NCI-H69 (cell line): Measurements from ENCODE around the gene PDIA4.

Source experiments
- DNase-seq: peaks from one replicate; lab custom pipeline; 2025; lab: John Stamatoyannopoulos, UW

PDIA4 gene

DNA sequence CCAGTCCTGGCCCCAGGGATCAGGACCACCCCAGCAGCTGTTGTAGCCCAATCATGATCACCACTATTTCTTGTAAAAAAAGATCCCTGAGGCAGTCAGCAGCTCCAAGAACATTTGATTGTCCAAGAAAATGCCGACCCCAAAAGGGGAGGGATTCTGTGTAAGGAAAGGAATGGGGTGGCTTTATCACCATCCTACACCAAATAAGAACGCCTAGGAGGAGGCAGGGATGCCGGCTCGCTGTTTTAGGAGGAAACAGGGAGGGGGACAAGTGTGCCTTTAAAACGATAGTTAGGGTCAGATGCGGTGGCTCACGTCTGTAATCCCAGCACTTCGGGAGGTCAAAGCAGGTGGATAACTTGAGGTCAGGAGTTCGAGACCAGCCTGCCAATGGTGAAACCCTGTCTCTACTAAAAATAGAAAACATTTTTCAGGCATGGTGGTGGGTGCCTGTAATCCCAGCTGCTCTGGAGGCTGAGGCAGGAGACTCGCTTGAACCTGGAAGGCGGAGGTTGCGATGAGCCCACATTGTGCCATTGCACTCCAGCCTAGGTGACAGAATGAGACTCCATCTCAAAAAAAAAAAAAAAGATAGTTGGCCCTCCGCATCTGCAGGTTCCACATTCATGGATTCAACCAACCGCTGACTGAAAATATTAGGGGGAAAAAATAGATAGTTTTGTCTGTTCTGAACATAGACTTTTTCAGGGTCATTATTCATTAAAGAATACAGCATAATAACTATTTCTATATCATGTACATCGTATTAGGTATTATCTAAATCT, 63.6 kb downstream of the PDIA4 start:
- peak; percentile 58 for DNase-seq

DNA sequence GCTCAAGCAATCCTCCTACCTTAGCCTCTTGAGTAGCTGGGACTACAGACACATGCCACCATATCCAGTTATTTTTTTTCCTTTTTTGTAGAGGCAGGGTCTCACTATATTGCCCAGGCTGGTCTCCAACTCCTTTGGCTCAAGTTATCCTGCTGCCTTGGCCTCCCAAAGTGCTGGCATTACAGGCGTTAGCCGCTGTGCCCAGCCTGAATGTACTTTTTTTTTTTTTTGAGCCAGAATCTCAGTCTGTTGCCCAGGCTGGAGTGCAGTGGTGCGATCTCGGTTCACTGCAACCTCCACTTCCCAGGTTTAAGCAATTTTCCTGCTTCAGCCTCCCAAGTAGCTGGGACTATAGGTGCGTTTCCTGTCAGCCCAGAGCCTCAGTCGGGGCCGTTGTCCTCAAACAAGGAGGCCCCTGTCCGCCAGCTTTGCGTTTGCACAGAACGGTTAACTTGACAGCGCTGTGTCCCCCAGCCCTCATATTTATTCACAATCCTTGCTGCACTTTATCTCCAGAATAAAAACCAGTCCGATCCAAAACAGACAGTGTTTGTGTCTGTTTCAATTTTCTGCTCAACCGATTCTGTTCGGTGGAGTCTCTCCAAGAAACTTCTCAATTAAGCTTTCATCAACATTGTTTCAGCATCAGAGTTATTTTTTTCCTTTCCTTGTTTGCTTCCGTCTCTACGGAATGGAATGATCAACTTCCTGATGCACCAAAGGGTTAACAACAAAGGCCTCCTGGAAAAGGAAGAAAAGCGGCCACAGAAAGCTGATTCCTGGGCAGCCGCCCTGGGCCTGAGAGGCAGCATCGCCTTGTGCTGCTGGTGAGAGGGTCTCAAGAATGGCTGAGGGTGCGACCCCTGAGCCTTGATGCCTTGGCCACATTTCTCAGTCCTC, 64.5 kb downstream of the PDIA4 start:
- DNase-seq = peak; percentile 70

DNA sequence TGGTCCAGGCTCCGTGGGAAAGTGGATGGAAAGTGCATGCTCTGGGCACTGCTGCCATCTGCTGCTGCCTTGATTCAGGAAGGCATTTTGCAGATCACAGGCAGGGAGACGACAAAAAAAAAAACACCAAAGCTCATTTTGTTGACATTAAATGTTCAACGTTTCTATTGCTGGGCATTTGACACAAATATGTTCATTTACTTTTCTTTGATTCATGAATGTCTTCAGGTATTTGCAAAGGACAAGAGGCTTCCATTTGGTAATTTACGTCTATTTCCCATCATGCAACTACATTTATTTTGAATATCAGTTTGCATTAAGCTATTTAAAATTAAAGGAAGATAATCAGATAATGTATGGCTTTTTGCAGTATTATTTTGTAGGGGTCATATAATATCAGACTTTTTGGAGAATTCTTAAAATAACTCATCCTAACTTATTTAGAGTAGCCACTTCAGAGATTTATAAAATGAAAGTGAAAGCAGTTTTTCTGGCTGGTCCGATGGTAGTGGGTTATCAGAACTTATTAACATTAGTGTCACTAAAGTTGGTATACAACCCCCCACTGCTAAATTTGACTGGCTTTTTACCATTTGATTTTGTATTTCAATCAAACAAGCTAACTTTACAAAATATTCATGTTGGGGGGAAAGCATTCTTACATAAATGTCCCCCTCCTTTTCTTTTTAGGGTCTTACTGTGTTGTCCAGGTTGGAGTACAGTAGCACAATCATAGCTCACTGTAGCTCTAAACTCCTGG, 65.3 kb downstream of the PDIA4 start:
- peak; percentile 81 for DNase-seq

DNA sequence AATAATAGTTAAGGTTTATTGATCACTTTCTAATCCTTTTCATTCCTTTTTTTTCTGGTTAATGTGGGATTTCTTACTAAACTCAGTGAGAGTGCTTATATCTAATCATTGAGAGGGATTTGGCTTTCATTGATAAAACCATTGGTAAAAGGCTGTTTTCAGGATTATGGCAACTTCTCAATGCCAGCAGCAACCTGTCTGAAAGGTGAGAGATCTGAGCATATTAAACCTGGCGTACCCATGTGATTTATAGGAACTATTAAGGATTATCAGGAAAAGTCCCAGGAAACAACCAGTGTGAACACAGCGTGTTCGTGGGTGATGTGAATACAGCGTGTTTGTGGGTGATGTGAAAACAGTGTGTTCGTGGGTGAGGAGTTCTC, 65.9 kb downstream of the PDIA4 start:
- DNase-seq = no peak

DNA sequence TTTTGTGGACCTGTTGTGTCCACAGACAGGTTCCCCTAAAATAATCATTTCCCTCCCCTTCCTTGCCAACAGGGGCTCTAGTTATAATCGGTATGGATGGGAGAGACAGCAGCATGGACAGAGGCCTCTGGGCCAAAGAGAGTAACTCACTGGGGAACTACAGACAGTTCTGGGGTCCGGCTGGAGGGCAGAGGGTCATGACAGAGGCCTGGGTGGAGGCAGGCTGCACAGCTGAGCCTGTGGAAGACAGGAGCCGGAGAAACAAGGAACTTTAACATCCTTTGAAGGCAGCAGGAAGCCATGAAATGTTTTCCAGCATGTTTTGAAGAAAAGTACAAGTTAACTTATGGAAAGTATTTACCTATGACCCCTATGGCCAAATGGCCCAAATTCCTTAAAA, 68.6 kb downstream of the PDIA4 start:
- no peak for DNase-seq

DNA sequence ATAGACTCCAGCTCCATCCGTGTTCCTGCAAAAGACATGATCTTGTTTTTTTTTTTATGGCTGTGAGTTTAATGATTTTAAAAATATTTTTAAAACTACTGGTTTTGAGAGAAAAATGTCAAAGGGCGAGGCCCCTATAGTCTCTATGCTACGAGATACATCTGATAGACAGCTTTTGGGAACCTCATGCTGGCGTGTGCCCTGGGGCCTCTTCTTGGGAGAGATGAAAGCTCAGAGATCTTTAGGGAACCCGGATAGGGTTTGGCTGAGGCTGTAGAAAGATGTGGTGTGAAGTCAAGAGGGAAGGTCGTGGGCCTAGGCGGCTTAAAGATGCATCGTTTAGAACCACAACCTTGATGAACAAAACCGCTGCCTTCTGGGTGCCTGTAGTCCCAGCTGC, 70.2 kb downstream of the PDIA4 start:
- no peak for DNase-seq

DNA sequence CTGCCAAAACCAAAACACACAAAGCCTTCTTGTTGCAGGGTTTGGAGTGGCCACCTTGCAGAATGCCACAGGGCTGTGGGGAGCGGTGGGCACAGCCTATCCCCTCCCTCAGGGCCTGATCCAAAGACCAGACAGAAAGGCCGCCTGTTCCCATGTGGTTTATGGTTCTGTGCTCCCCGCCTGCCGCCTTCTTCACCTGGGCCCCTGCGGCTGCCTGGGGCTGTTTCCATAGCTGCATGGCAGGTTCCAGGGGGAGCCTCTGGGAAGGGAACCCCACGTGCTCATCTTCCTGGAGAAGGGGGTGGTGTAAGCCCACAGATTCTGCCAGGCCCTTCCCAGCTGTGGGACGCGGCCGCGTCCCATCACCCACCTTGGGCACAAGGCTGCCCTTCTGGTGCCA, 73.5 kb downstream of the PDIA4 start:
- DNase-seq = no peak

DNA sequence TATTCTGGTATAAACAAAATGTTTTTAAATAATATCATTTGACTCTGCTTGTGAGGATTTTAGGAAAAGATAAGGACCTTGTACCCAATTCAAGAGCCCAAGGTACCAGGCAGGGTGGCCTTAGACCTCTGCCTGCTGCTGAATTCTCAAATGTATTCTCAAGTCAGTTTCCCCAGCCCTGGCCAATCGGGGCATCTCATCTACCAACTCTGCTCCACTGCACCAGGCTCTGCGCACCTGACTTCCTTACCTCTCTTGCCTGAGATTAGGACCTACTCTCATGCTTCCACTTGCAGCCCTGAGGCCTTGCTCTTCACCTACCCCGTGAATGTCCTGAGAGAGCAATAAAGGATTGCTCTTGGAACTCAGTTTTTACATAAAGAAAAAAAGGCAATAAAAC, 74.6 kb downstream of the PDIA4 start:
- DNase-seq = no peak
